ENCODE results near the gene BLTP2.

BLTP2 gene

GRCh38 chr17:28684963-28685362 lies 40.0 kb upstream of the BLTP2 start:
- no peaks in the 10 kb centered on the region for H4K20me1 ChIP-seq (ENCODE audit: insufficient read depth, low read length)
- H3K9me3 ChIP-seq (replicated peaks; ENCODE audit: insufficient read depth, low read length): no peaks in the 10 kb centered on the region
- H3K4me2 ChIP-seq (ENCODE audit: low read depth, low read length): no peak overlapping the region
- no peaks in the 10 kb centered on the region for H3F3A ChIP-seq (ENCODE audit: insufficient read depth, low read length)
- H3K4me1 ChIP-seq (ENCODE audit: low read length): no peaks in the 10 kb centered on the region
- no peak overlapping the region for H3K27ac ChIP-seq (ENCODE audit: low read length)
- no peaks in the 10 kb centered on the region for H3K79me2 ChIP-seq (ENCODE audit: low read length)
- H3K36me3 ChIP-seq (replicated peaks; ENCODE audit: insufficient read depth, low read length): peaks cover 29% of the 10 kb centered on the region
- no peaks in the 10 kb centered on the region for H3K27me3 ChIP-seq (replicated peaks; ENCODE audit: insufficient read depth, low read length)
- no peaks in the 10 kb centered on the region for H3K9me2 ChIP-seq (replicated peaks; ENCODE audit: insufficient read depth, low read length)
- no peak overlapping the region for H3K4me3 ChIP-seq (ENCODE audit: low read length)
- no peak for DNase-seq
- H3K9ac ChIP-seq (ENCODE audit: low read length): no peak overlapping the region
- no peak overlapping the region for H2AFZ ChIP-seq (ENCODE audit: low read length)
- TF ChIP-seq, protein P1, sequence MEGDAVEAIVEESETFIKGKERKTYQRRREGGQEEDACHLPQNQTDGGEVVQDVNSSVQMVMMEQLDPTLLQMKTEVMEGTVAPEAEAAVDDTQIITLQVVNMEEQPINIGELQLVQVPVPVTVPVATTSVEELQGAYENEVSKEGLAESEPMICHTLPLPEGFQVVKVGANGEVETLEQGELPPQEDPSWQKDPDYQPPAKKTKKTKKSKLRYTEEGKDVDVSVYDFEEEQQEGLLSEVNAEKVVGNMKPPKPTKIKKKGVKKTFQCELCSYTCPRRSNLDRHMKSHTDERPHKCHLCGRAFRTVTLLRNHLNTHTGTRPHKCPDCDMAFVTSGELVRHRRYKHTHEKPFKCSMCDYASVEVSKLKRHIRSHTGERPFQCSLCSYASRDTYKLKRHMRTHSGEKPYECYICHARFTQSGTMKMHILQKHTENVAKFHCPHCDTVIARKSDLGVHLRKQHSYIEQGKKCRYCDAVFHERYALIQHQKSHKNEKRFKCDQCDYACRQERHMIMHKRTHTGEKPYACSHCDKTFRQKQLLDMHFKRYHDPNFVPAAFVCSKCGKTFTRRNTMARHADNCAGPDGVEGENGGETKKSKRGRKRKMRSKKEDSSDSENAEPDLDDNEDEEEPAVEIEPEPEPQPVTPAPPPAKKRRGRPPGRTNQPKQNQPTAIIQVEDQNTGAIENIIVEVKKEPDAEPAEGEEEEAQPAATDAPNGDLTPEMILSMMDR (IDR thresholded peaks at IDR 0.05; ENCODE audit: low read length): no peak
- TF ChIP-seq EZH2 (optimal IDR thresholded peaks at IDR 0.05; ENCODE audit: low read depth, low read length) (no peak), EZH2phosphoT487 (IDR thresholded peaks at IDR 0.05; ENCODE audit: low read length) (no peak)

DNA sequence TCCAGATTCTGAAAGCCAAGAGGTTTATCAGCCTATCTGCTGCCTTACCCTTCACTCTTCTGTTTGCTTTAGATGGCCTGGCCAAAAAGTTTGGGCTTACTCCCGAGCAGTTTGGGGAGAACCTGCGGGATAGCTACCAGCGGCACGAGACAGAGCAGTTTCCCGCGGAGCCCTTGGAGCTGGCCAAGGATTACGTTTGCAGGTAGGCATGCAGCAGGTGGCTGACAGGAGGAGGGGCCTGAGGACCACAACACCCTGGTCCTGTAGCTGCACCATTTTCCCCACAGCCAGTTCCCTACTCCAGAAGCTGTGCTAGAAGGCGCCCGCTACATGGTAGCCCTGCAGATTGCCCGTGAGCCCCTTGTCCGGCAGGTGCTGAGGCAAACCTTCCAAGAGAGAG lies 37.7 kb upstream of the BLTP2 start:
- H3K79me2 ChIP-seq (ENCODE audit: low read length): no peaks in the 10 kb centered on the region
- no peak overlapping the region for H3K4me3 ChIP-seq (ENCODE audit: low read length)
- TF ChIP-seq EZH2phosphoT487 (IDR thresholded peaks at IDR 0.05; ENCODE audit: low read length): no peak
- TF ChIP-seq, protein P1 (IDR thresholded peaks at IDR 0.05; ENCODE audit: low read length): no peak
- TF ChIP-seq EZH2 (optimal IDR thresholded peaks at IDR 0.05; ENCODE audit: low read depth, low read length): no peak
- no peaks in the 10 kb centered on the region for H4K20me1 ChIP-seq (ENCODE audit: insufficient read depth, low read length)
- no peak overlapping the region for H3K9ac ChIP-seq (ENCODE audit: low read length)
- no peak for DNase-seq
- no peak overlapping the region for H2AFZ ChIP-seq (ENCODE audit: low read length)
- H3K4me2 ChIP-seq (ENCODE audit: low read depth, low read length): no peak overlapping the region
- H3K27ac ChIP-seq (ENCODE audit: low read length): no peak overlapping the region
- no peaks in the 10 kb centered on the region for H3K9me3 ChIP-seq (replicated peaks; ENCODE audit: insufficient read depth, low read length)
- peaks cover 14% of the 10 kb centered on the region for H3K36me3 ChIP-seq (replicated peaks; ENCODE audit: insufficient read depth, low read length)
- H3K9me2 ChIP-seq (replicated peaks; ENCODE audit: insufficient read depth, low read length): no peaks in the 10 kb centered on the region
- no peaks in the 10 kb centered on the region for H3K4me1 ChIP-seq (ENCODE audit: low read length)
- H3K27me3 ChIP-seq (replicated peaks; ENCODE audit: insufficient read depth, low read length): no peaks in the 10 kb centered on the region
- H3F3A ChIP-seq (ENCODE audit: insufficient read depth, low read length): no peaks in the 10 kb centered on the region

DNA sequence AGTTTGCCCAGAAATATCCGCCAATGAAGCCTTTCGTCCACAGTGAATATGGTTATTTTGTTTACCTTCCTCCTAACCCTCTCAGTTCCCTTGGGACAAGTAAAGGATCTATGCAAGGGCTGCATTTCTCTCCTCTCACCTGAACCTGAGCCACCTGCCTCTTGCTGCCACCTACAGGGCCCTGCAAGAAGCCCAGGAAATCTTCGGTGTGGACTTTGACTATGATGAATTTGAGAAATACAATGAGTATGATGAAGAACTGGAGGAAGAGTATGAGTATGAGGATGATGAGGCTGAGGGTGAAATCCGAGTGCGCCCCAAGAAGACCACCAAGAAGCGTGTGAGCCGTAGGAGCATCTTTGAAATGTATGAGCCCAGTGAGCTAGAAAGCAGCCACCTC lies 31.0 kb upstream of the BLTP2 start:
- no peak overlapping the region for H3K4me2 ChIP-seq (ENCODE audit: low read depth, low read length)
- H3K79me2 ChIP-seq (ENCODE audit: low read length): peaks cover 9% of the 10 kb centered on the region
- no peaks in the 10 kb centered on the region for H3K9me2 ChIP-seq (replicated peaks; ENCODE audit: insufficient read depth, low read length)
- no peaks in the 10 kb centered on the region for H3K4me1 ChIP-seq (ENCODE audit: low read length)
- no peaks in the 10 kb centered on the region for H3K9me3 ChIP-seq (replicated peaks; ENCODE audit: insufficient read depth, low read length)
- no peak overlapping the region for H3K4me3 ChIP-seq (ENCODE audit: low read length)
- no peak overlapping the region for H3K9ac ChIP-seq (ENCODE audit: low read length)
- TF ChIP-seq, protein P1 (IDR thresholded peaks at IDR 0.05; ENCODE audit: low read length): peak; percentile 61
- TF ChIP-seq EZH2phosphoT487 (IDR thresholded peaks at IDR 0.05; ENCODE audit: low read length): no peak
- no peak for TF ChIP-seq EZH2 (optimal IDR thresholded peaks at IDR 0.05; ENCODE audit: low read depth, low read length)
- DNase-seq: peak; percentile 30
- no peaks in the 10 kb centered on the region for H4K20me1 ChIP-seq (ENCODE audit: insufficient read depth, low read length)
- H3K27ac ChIP-seq (ENCODE audit: low read length): no peak overlapping the region
- H3F3A ChIP-seq (ENCODE audit: insufficient read depth, low read length): no peaks in the 10 kb centered on the region
- H3K36me3 ChIP-seq (replicated peaks; ENCODE audit: insufficient read depth, low read length): peaks cover 24% of the 10 kb centered on the region
- H2AFZ ChIP-seq (ENCODE audit: low read length): no peak overlapping the region
- H3K27me3 ChIP-seq (replicated peaks; ENCODE audit: insufficient read depth, low read length): no peaks in the 10 kb centered on the region
